Measurements from ENCODE around the gene WDR59. TPM values are rescaled to one million over a fixed set of nuclear protein-coding genes. Genes with fewer than 3 reads are reported as not detected.

Gene WDR59
- total RNA-seq, 2 experiments from 2014 or later = 65.8 TPM

GRCh38 chr16:75004460-75004859 lies 19.5 kb upstream of the WDR59 start:
- Mint-ChIP-seq H3K36me3 (ENCODE audit: low read depth) (peaks cover 11% of the 10 kb centered on the region), H3K27me3 (peaks cover 5% of the 10 kb centered on the region), H3K4me3 (no peak overlapping the region), H3K9me3 (no peaks in the 10 kb centered on the region), H3K27ac (no peak overlapping the region), H3K4me1 (peaks cover 30% of the 10 kb centered on the region)
- ChIA-PET POLR2A (no interaction called here), CTCF (interaction anchor here (1.0 to 1.7 kb wide), 3 partner anchors 51 to 107 kb away, joined by 3 to 8 read pairs (median 3); no protein-coding TSS in a partner anchor)
- no peak for DNase-seq

- CTCF ChIA-PET = interaction anchor here (1.0 to 1.7 kb wide), 2 partner anchors 81 to 107 kb away, joined by 3 to 8 read pairs; no protein-coding TSS in a partner anchor
- DNase-seq = no peak
- H3K27ac Mint-ChIP-seq = no peak overlapping the region
- POLR2A ChIA-PET = no interaction called here
- H3K9me3 Mint-ChIP-seq = no peaks in the 10 kb centered on the region
- H3K4me1 Mint-ChIP-seq = peaks cover 27% of the 10 kb centered on the region
- H3K27me3 Mint-ChIP-seq = peaks cover 5% of the 10 kb centered on the region
- H3K4me3 Mint-ChIP-seq = no peak overlapping the region
- H3K36me3 Mint-ChIP-seq (ENCODE audit: low read depth) = peaks cover 10% of the 10 kb centered on the region
Observed at GRCh38 chr16:75003931-75004330, 19.0 kb upstream of the WDR59 start.

- Mint-ChIP-seq H3K4me3 (no peak overlapping the region), H3K4me1 (peaks cover 32% of the 10 kb centered on the region), H3K9me3 (no peaks in the 10 kb centered on the region), H3K27ac (no peak overlapping the region), H3K27me3 (peaks cover 5% of the 10 kb centered on the region), H3K36me3 (ENCODE audit: low read depth) (peaks cover 6% of the 10 kb centered on the region)
- CTCF ChIA-PET = interaction anchor here (0.5 to 2.3 kb wide), 4 partner anchors 9 to 109 kb away, joined by 3 to 6 read pairs (median 4); no protein-coding TSS in a partner anchor
- DNase-seq = no peak
- POLR2A ChIA-PET = no interaction called here
Observed at GRCh38 chr16:75002474-75002873, 17.6 kb upstream of the WDR59 start.

- Mint-ChIP-seq H3K4me1 (peaks cover 32% of the 10 kb centered on the region), H3K4me3 (peak overlapping the region; percentile 79), H3K27ac (no peak overlapping the region), H3K9me3 (no peaks in the 10 kb centered on the region), H3K27me3 (peaks cover 16% of the 10 kb centered on the region), H3K36me3 (ENCODE audit: low read depth) (peaks cover 4% of the 10 kb centered on the region)
- ChIA-PET CTCF (interaction anchor here (0.6 to 4.7 kb wide), 5 partner anchors 63 to 1001 kb away, joined by 3 to 84 read pairs (median 3); no protein-coding TSS in a partner anchor), POLR2A (no interaction called here)
- DNase-seq = no peak
Observed at GRCh38 chr16:75000481-75001081, 15.7 kb upstream of the WDR59 start.

DNA sequence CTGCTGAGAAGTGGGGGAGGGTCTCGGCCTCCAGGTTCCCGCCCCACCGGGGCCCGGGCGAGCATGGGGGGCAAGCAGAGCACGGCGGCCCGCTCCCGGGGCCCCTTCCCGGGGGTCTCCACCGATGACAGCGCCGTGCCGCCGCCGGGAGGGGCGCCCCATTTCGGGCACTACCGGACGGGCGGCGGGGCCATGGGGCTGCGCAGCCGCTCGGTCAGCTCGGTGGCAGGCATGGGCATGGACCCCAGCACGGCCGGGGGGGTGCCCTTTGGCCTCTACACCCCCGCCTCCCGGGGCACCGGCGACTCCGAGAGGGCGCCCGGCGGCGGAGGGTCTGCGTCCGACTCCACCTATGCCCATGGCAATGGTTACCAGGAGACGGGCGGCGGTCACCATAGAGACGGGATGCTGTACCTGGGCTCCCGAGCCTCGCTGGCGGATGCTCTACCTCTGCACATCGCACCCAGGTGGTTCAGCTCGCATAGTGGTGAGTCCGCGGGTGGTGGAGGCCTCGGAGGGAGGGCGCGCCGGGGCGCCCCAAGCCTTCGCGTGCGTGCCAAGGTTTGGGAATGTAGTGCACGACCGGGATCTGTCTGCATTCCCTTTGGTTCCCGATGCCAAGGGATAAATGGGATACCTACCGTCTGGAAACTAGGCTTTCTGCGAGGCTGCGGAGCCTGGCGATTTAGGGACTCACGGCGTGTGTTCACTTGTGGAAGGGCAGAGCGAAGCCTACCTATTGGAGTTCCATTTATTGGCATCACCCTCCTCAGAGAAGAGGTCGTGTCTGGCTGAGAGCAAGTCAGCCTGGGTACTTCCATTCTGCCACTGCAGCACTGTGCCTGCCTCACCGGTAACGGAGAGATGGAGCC lies 14.9 kb upstream of the WDR59 start:
- Mint-ChIP-seq H3K36me3 (ENCODE audit: low read depth) (peaks cover 4% of the 10 kb centered on the region), H3K27ac (peak overlapping the region; percentile 77), H3K4me3 (peak overlapping the region; percentile 79), H3K27me3 (peaks cover 16% of the 10 kb centered on the region), H3K4me1 (peaks cover 32% of the 10 kb centered on the region), H3K9me3 (no peaks in the 10 kb centered on the region)
- CTCF ChIA-PET = interaction anchor here (0.6 to 4.7 kb wide), 7 partner anchors 14 to 1000 kb away, joined by 3 to 84 read pairs (median 6); partner anchors contain the start of gene WDR59
- POLR2A ChIA-PET = no interaction called here
- peak; percentile 74 for DNase-seq

- ChIA-PET POLR2A (no interaction called here), CTCF (interaction anchor here (1.0 to 4.7 kb wide), 7 partner anchors 10 to 132 kb away, joined by 4 to 84 read pairs (median 10); partner anchors contain the start of gene WDR59)
- no peak for DNase-seq
- peaks cover 32% of the 10 kb centered on the region for H3K4me1 Mint-ChIP-seq
- peaks cover 16% of the 10 kb centered on the region for H3K27me3 Mint-ChIP-seq
- no peaks in the 10 kb centered on the region for H3K9me3 Mint-ChIP-seq
- H3K27ac Mint-ChIP-seq = peak overlapping the region; percentile 77
- H3K4me3 Mint-ChIP-seq = peak overlapping the region; percentile 73
- H3K36me3 Mint-ChIP-seq (ENCODE audit: low read depth) = peaks cover 4% of the 10 kb centered on the region
Observed at GRCh38 chr16:74999219-74999608, 14.3 kb upstream of the WDR59 start.

GRCh38 chr16:74998481-74999218 lies 13.7 kb upstream of the WDR59 start, which contains the start of gene ZNRF1:
Gene ZNRF1, plus strand, starts transcription at chr16:74999024. Its CDS starts 648 bp downstream, at chr16:74999672.
- peaks cover 18% of the 10 kb centered on the region for H3K27me3 Mint-ChIP-seq
- no peaks in the 10 kb centered on the region for H3K9me3 Mint-ChIP-seq
- peak within 1 kb of the TSS; percentile 81 for H3K4me3 Mint-ChIP-seq
- ChIA-PET POLR2A (interaction anchor here (1.0 kb wide), 1 partner anchor 112 kb away, joined by 5 read pairs; no protein-coding TSS in a partner anchor), CTCF (interaction anchor here (0.6 to 4.7 kb wide), 18 partner anchors 9 to 201 kb away, joined by 3 to 84 read pairs (median 4); partner anchors contain the start of gene WDR59)
- peaks cover 2% of the 10 kb centered on the region for H3K36me3 Mint-ChIP-seq (ENCODE audit: low read depth)
- peak; percentile 83 for DNase-seq
- H3K4me1 Mint-ChIP-seq = peaks cover 32% of the 10 kb centered on the region
- H3K27ac Mint-ChIP-seq = peak within 1 kb of the TSS; percentile 86

DNA sequence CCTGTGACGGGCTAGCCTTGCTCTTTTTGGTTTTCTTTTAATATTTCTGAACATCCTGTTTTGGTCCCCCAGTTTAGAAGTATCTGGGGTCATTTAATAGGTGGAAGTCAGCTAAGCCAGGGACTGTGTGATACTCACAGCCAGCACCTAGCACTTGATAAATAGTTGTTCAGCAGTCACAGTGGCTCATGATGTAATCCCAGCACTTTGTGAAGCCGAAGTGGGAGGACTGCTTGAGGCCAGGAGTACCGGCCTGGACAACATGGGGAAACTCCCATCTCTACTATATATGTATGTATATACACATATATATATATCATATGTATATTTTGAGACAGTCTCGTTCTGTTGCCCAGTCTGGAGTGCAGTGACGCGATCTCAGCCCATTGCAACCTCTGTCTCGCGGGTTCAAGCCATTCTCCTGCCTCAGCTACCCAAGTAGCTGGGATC lies 12.1 kb upstream of the WDR59 start:
- CTCF ChIA-PET = interaction anchor here (0.8 to 4.7 kb wide), 3 partner anchors 14 to 133 kb away, joined by 3 to 84 read pairs (median 17); no protein-coding TSS in a partner anchor
- Mint-ChIP-seq H3K4me3 (no peak overlapping the region), H3K36me3 (ENCODE audit: low read depth) (no peaks in the 10 kb centered on the region)

DNA sequence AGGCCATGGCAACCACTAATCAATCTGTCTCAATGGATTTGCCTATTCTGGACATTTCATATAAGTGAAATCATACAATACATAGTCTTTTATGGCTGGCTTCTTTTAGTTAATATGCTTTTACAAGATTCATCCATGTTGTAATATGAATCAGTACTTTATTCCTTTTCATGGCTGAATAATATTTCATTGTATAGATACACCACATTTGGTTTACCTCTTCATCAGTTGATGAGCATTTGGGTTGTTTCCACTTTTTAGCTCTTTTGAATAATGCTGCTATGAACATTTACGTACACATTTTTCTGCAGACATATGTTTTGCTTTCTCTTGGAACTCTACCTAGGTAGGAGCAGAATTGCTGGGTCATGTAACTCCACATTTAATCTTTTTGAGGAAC lies 11.1 kb upstream of the WDR59 start:
- POLR2A ChIA-PET = no interaction called here
- CTCF ChIA-PET = interaction anchor here (0.6 to 4.7 kb wide), 2 partner anchors 74 to 115 kb away, joined by 3 to 84 read pairs; no protein-coding TSS in a partner anchor
- DNase-seq = no peak
- no peaks in the 10 kb centered on the region for H3K9me3 Mint-ChIP-seq
- H3K4me3 Mint-ChIP-seq = no peak overlapping the region
- no peak overlapping the region for H3K27ac Mint-ChIP-seq
- no peaks in the 10 kb centered on the region for H3K36me3 Mint-ChIP-seq (ENCODE audit: low read depth)
- H3K4me1 Mint-ChIP-seq = peaks cover 18% of the 10 kb centered on the region
- H3K27me3 Mint-ChIP-seq = peaks cover 18% of the 10 kb centered on the region

More for the DNA sequence above, 12.1 kb upstream of the WDR59 start:
- Mint-ChIP-seq H3K9me3 (no peaks in the 10 kb centered on the region), H3K27ac (no peak overlapping the region), H3K27me3 (peaks cover 18% of the 10 kb centered on the region), H3K4me1 (peaks cover 26% of the 10 kb centered on the region)
- no peak for DNase-seq
- POLR2A ChIA-PET = no interaction called here

- Mint-ChIP-seq H3K36me3 (ENCODE audit: low read depth) (no peaks in the 10 kb centered on the region), H3K4me3 (no peak overlapping the region), H3K9me3 (no peaks in the 10 kb centered on the region), H3K27ac (no peak overlapping the region), H3K4me1 (no peaks in the 10 kb centered on the region), H3K27me3 (peaks cover 17% of the 10 kb centered on the region)
- CTCF ChIA-PET = interaction anchor here (0.6 to 2.5 kb wide), 2 partner anchors 120 to 366 kb away, joined by 3 to 12 read pairs; no protein-coding TSS in a partner anchor
- POLR2A ChIA-PET = no interaction called here
- no peak for DNase-seq
Observed at GRCh38 chr16:74991593-74992403, 6.9 kb upstream of the WDR59 start.

GRCh38 chr16:74991268-74991592 lies 6.3 kb upstream of the WDR59 start:
- Mint-ChIP-seq H3K4me3 (no peak overlapping the region), H3K36me3 (ENCODE audit: low read depth) (no peaks in the 10 kb centered on the region), H3K4me1 (no peaks in the 10 kb centered on the region), H3K9me3 (no peaks in the 10 kb centered on the region), H3K27me3 (peaks cover 13% of the 10 kb centered on the region), H3K27ac (no peak overlapping the region)
- ChIA-PET CTCF (no interaction called here), POLR2A (interaction anchor here (0.7 kb wide), 1 partner anchor 15 kb away, joined by 3 read pairs; no protein-coding TSS in a partner anchor)
- DNase-seq = no peak
